GM12891 (cell line): ENCODE results near the gene MIA.

Experiments used
- DNase-seq: peaks from one replicate; pipeline ENCODE4 v3.0.0; 2011; ENCODE audit warnings: low spot score; ENCODE audit not compliant: insufficient read length
- FAIRE-seq: peaks from 2 replicates; lab custom pipeline; 2011; peaks lifted over from hg19 to GRCh38; lab: Jason Lieb, UNC
- PAX5 ChIP-seq: IDR thresholded peaks from 2 replicates; pipeline ENCODE4 v1.6.1; 2011; ENCODE audit warnings: low read length, moderate library complexity, mild to moderate bottlenecking; ENCODE audit not compliant: insufficient read depth, severe bottlenecking
- POLR2A ChIP-seq: IDR thresholded peaks from 2 replicates; pipeline ENCODE4 v1.6.1; 2011; ENCODE audit warnings: low read depth, low read length, control low read depth
- POLR2AphosphoS5 ChIP-seq: IDR thresholded peaks from 2 replicates; pipeline ENCODE4 v1.6.1; 2011; ENCODE audit warnings: low read depth, low read length, control low read depth
- POU2F2 ChIP-seq: IDR thresholded peaks from 2 replicates; pipeline ENCODE4 v1.6.1; 2011; ENCODE audit warnings: low read depth, mild to moderate bottlenecking, control low read depth, low read length, moderate library complexity
- SPI1 ChIP-seq: IDR thresholded peaks from 2 replicates; pipeline ENCODE4 v1.6.1; 2011; ENCODE audit warnings: low read depth, low read length, control low read depth
- TAF1 ChIP-seq: IDR thresholded peaks from 2 replicates; pipeline ENCODE4 v1.6.1; 2011; ENCODE audit warnings: low read depth, low read length, control low read depth

MIA gene

GRCh38 chr19:40747536-40747935 is 27.8 kb upstream of the MIA start:
- FAIRE-seq (no peak), DNase-seq (no peak)
- TF ChIP-seq POLR2AphosphoS5 (no peak), TAF1 (no peak)

GRCh38 chr19:40750058-40750873 is 25.1 kb upstream of the MIA start, which contains the start of gene ACTMAP:
TSS of gene ACTMAP (minus strand) at chr19:40750477. CDS start at chr19:40749803, 674 bp downstream.
- DNase-seq (peak; percentile 90), FAIRE-seq (peak; percentile 94)
- peak; percentile 22; the same call in 1 of the 2 replicates for TF ChIP-seq POLR2A
- no peak; the same call in 1 of the 2 replicates for TF ChIP-seq POLR2AphosphoS5
- TF ChIP-seq TAF1, result peak; percentile 92

GRCh38 chr19:40750874-40751537 is 24.3 kb upstream of the MIA start, which contains the start of gene SNRPA:
TSS of gene SNRPA (plus strand) at chr19:40751203. CDS start at chr19:40751409, 206 bp downstream.
- DNase-seq (peak; percentile 81), FAIRE-seq (no peak)

GRCh38 chr19:40752257-40752781 is 23.0 kb upstream of the MIA start:
- TF ChIP-seq POU2F2 (no peak), SPI1 (no peak), POLR2A (no peak), POLR2AphosphoS5 (no peak), PAX5 (no peak), TAF1 (no peak)
- DNase-seq (no peak), FAIRE-seq (no peak)

More at GRCh38 chr19:40750874-40751537, 24.3 kb upstream of the MIA start, which contains the start of gene SNRPA:
- TF ChIP-seq POLR2AphosphoS5, result peak; percentile 89
- TF ChIP-seq SPI1, result no peak; the same call in 1 of the 2 replicates
- 0 out of 2 replicates have a peak, but pooled peaks have one; percentile 14 for TF ChIP-seq POU2F2
- TF ChIP-seq PAX5, result peak; percentile 49
- peak; percentile 74 for TF ChIP-seq TAF1
- peak; percentile 77 for TF ChIP-seq POLR2A

GRCh38 chr19:40754611-40755247 is 20.6 kb upstream of the MIA start:
- FAIRE-seq (no peak), DNase-seq (no peak)
- TF ChIP-seq POU2F2, result 0 out of 2 replicates have a peak, but pooled peaks have one; percentile 7
- TF ChIP-seq TAF1, result no peak

GRCh38 chr19:40755248-40755624 is 20.1 kb upstream of the MIA start:
- no peak for TF ChIP-seq POU2F2
- TF ChIP-seq POLR2A, result no peak
- TF ChIP-seq PAX5, result no peak
- TF ChIP-seq POLR2AphosphoS5, result no peak
- TF ChIP-seq TAF1, result no peak
- no peak for TF ChIP-seq SPI1
- FAIRE-seq (no peak), DNase-seq (no peak)

- TF ChIP-seq PAX5 (no peak), TAF1 (no peak), POU2F2 (no peak), POLR2AphosphoS5 (no peak), POLR2A (no peak), SPI1 (peak; percentile 9; the same call in 1 of the 2 replicates)
- DNase-seq (no peak), FAIRE-seq (no peak)
Measured at GRCh38 chr19:40755791-40756190, 19.5 kb upstream of the MIA start.

GRCh38 chr19:40756502-40757110 is 18.7 kb upstream of the MIA start:
- TF ChIP-seq SPI1 (no peak), POU2F2 (no peak), POLR2A (0 out of 2 replicates have a peak, but pooled peaks have one; percentile 34), TAF1 (no peak), POLR2AphosphoS5 (no peak), PAX5 (no peak)
- DNase-seq (no peak), FAIRE-seq (no peak)

- FAIRE-seq (no peak), DNase-seq (no peak)
- TF ChIP-seq POU2F2 (no peak), PAX5 (no peak), POLR2A (no peak)
Measured at GRCh38 chr19:40758491-40758890, 16.8 kb upstream of the MIA start.

- DNase-seq, result no peak
- no peak for FAIRE-seq
- TF ChIP-seq POLR2AphosphoS5 (no peak), POU2F2 (no peak), SPI1 (no peak), POLR2A (no peak), TAF1 (no peak), PAX5 (no peak)
Measured at GRCh38 chr19:40759352-40759751, 16.0 kb upstream of the MIA start.
